Liver (tissue), 9 donors: ENCODE results near the gene BAAT. TPM values are rescaled to one million over a fixed set of nuclear protein-coding genes. Genes with fewer than 3 reads are reported as not detected.

ENCODE experiments used
- DNase-seq: peaks from one replicate; pipeline ENCODE4 v3.0.0-alpha.2; 2017; ENCODE audit warnings: low spot score
- H3K27ac ChIP-seq, 2 donors: one replicate each; pipeline ENCODE4 v1.7.0; 2013; ENCODE audit warnings: inconsistent platforms in 2 of 2, low read length in 2 of 2, control low read depth in 1 of 2, low read depth in 1 of 2, mild to moderate bottlenecking in 1 of 2
- H3K27me3 ChIP-seq, 4 donors: one replicate each; pipeline versions ENCODE4 v1.6.1 to v1.7.0; 2013; ENCODE audit warnings: low read length in 3 of 4, inconsistent platforms in 1 of 4, mild to moderate bottlenecking in 1 of 4, moderate library complexity in 1 of 4; ENCODE audit not compliant: control insufficient read depth in 4 of 4, insufficient read depth in 4 of 4
- H3K36me3 ChIP-seq, 4 donors: one replicate each; pipeline versions ENCODE4 v1.6.1 to v1.7.0; 2013; ENCODE audit warnings: low read length in 3 of 4, mild to moderate bottlenecking in 3 of 4, low read depth in 1 of 4, moderate library complexity in 1 of 4; ENCODE audit not compliant: control insufficient read depth in 4 of 4, insufficient read depth in 3 of 4
- H3K4me1 ChIP-seq, 4 donors: one replicate each; pipeline versions ENCODE4 v1.6.1 to v1.7.0; 2013; ENCODE audit warnings: low read length in 3 of 4, mild to moderate bottlenecking in 3 of 4, moderate library complexity in 1 of 4; ENCODE audit not compliant: control insufficient read depth in 4 of 4, insufficient read depth in 4 of 4
- H3K4me3 ChIP-seq, 3 donors: one replicate each; pipeline versions ENCODE4 v1.6.1 to v1.7.0; 2013; ENCODE audit warnings: low read length in 3 of 3, control low read depth in 1 of 3, low read depth in 1 of 3, mild to moderate bottlenecking in 1 of 3
- H3K9ac ChIP-seq, 2 donors: one replicate each; pipeline ENCODE4 v1.7.0; 2013; ENCODE audit warnings: low read length in 2 of 2, mild to moderate bottlenecking in 2 of 2, moderate library complexity in 2 of 2, control low read depth in 1 of 2, low read depth in 1 of 2
- H3K9me3 ChIP-seq, 4 donors: one replicate each; pipeline versions ENCODE4 v1.6.1 to v1.7.0; 2013; ENCODE audit warnings: low read length in 3 of 4; ENCODE audit not compliant: control insufficient read depth in 4 of 4
- ATF3 ChIP-seq: IDR thresholded peaks from 2 replicates; pipeline ENCODE4 v1.6.1; 2016; ENCODE audit warnings: antibody characterized with exemption
- CTCF ChIP-seq: fragments of 150-350 bp; IDR thresholded peaks from 2 replicates; pipeline ENCODE4 v1.5.1; 2017; ENCODE audit warnings: improper control_type of control experiment, low read depth, low read length; ENCODE audit not compliant: missing input control
- FOXA1 ChIP-seq: IDR thresholded peaks from 2 replicates; pipeline ENCODE4 v1.6.1; 2016; ENCODE audit warnings: antibody characterized with exemption
- GABPA ChIP-seq, 2 donors: IDR thresholded peaks in 1 of 2; conservative IDR thresholded peaks in 1 of 2; 2 replicates each; pipeline ENCODE4 v1.6.1; 2016; ENCODE audit warnings: antibody characterized with exemption in 2 of 2, mild to moderate bottlenecking in 1 of 2, moderate library complexity in 1 of 2
- HNF4A ChIP-seq, 2 donors: conservative IDR thresholded peaks; 2 replicates each; pipeline ENCODE4 v1.6.1; 2016; ENCODE audit warnings: antibody characterized with exemption in 2 of 2, mild to moderate bottlenecking in 2 of 2
- HNF4G ChIP-seq: IDR thresholded peaks from 2 replicates; pipeline ENCODE4 v1.6.1; 2016; ENCODE audit warnings: antibody characterized with exemption
- NR2F2 ChIP-seq: IDR thresholded peaks from 2 replicates; pipeline ENCODE4 v1.6.1; 2016; ENCODE audit warnings: antibody characterized with exemption
- SP1 ChIP-seq: IDR thresholded peaks from 2 replicates; pipeline ENCODE4 v1.6.1; 2018; ENCODE audit warnings: antibody characterized with exemption, mild to moderate bottlenecking
- TAF1 ChIP-seq: conservative IDR thresholded peaks from 2 replicates; pipeline ENCODE4 v1.6.1; 2016; ENCODE audit warnings: antibody characterized with exemption, mild to moderate bottlenecking
- YY1 ChIP-seq: IDR thresholded peaks from 2 replicates; pipeline ENCODE4 v1.6.1; 2016; ENCODE audit warnings: antibody characterized with exemption, mild to moderate bottlenecking
- ZBTB33 ChIP-seq: IDR thresholded peaks from 2 replicates; pipeline ENCODE4 v1.6.1; 2016; ENCODE audit warnings: antibody characterized with exemption
- WGBS: extraction: QIAGEN DNeasy Blood & Tissue Kit; methylation state at CpG from one replicate; pipeline ENCODE4 v1.1.7; 2013; 5-methylcytosine and 5-hydroxymethylcytosine counted together
- polyA plus RNA-seq, 2 donors: library from polyadenylated mRNA; stranded (reverse) in 1 of 2; unstranded in 1 of 2; fragments of 200-250 nt in 1 of 2; fragments of >200 nt in 1 of 2; fragmentation: Nextera tagmentation in 1 of 2; extraction: Ambion mirVana in 1 of 2; gene quantifications; one replicate each; pipeline versions ENCODE4 v1.2.1 to v1.2.3, GENCODE V29; 2013 to 2015
- total RNA-seq, 2 donors: library from RNA; depleted of rRNA; stranded (reverse); fragments of >200 nt; gene quantifications; one replicate each; pipeline ENCODE4 v1.2.3, GENCODE V29; 2014
- TF ChIP-seq, protein P1 (sequence below): IDR thresholded peaks from 2 replicates; pipeline ENCODE4 v1.6.1; 2016; ENCODE audit warnings: antibody characterized with exemption
- donor health status: healthy.
- donor health status: healthy.
- donor health status: healthy.
- donor health status: healthy.
- donor health status: healthy.

The BAAT gene
- total and polyA plus RNA-seq, 4 donors: 31.9 to 275 (median 151) TPM

GRCh38 chr9:101356619-101357018, 28.2 kb downstream of the BAAT start:
- peaks cover 0 to 7% (median 3%) of the 10 kb centered on the region in 4 donors for H3K36me3 ChIP-seq
- WGBS: 4% methylated on average over 1 of the region's 1 CpG
- no peak for TF ChIP-seq FOXA1
- TF ChIP-seq HNF4G: no peak
- DNase-seq: no peak
- no peaks in the 10 kb centered on the region for H3K27me3 ChIP-seq
- no peaks in the 10 kb centered on the region for H3K9me3 ChIP-seq
- H3K9ac ChIP-seq: no peak overlapping the region
- no peak overlapping the region for H3K4me3 ChIP-seq
- H3K27ac ChIP-seq: peak overlapping the region in 1 of 2 donors; percentile 68
- H3K4me1 ChIP-seq: peaks cover 9 to 36% (median 13%) of the 10 kb centered on the region in 4 donors

DNA sequence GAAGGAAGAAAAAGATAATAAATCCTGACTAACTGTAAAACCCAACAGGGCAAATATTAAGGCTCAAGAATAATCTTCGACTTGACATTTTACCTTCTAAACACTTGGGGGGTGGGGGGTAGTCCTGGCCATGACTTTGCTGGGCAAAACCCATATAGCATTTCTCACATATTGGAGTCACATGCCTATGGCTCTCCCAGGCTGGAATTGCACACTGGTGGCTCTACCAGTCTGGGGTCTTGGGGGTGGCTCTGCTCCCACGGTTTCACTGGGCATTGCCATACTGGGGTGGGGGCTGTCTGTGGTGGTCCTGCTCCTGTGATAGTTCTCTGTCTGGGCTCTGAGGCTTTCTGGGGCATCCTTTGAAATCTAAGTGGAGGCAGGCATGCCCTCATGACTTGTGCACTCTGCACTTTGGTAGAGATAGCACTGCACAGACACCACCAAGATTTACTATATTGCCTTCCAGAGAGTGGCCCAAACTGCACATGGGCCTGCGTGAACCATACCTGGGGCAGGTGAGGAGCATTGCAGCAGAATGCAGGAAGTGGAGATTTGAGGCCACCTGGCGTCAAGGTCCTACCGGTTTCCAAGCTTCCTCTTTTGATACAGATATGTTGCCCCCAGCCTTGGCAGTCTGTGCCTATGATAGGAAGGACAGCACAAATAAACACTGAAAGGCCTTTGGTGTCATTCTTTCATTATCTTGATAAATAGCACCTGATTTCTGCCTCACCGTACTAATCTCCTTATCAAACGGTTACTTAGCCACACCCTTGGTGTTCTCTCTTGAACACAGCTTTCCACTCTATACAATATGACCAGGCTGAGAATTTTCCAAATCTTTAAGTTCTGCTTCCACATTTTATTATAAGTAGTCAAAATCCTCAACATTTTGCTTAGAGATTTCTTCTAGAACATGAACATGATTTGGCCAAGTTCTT, 29.8 kb downstream of the BAAT start:
- Histone ChIP-seq H3K27me3 (no peaks in the 10 kb centered on the region), H3K9ac (no peak overlapping the region), H3K4me1 (peaks cover 10 to 45% (median 18%) of the 10 kb centered on the region in 4 donors), H3K9me3 (no peaks in the 10 kb centered on the region), H3K36me3 (peaks cover 0 to 1% (median 0%) of the 10 kb centered on the region in 4 donors), H3K27ac (peak overlapping the region; percentile 80 to 82), H3K4me3 (no peak overlapping the region)
- TF ChIP-seq ZBTB33: no peak
- TF ChIP-seq CTCF: no peak
- no peak for TF ChIP-seq YY1
- TF ChIP-seq NR2F2: no peak
- TF ChIP-seq TAF1: no peak
- TF ChIP-seq HNF4G: no peak
- TF ChIP-seq, protein P1, sequence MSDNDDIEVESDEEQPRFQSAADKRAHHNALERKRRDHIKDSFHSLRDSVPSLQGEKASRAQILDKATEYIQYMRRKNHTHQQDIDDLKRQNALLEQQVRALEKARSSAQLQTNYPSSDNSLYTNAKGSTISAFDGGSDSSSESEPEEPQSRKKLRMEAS: no peak
- no peak for TF ChIP-seq GABPA (IDR thresholded peaks at IDR 0.05 in 1 of 2, conservative IDR thresholded peaks at IDR 0.05 in 1 of 2)
- no peak for TF ChIP-seq SP1
- TF ChIP-seq FOXA1: peak; percentile 0
- TF ChIP-seq HNF4A (conservative IDR thresholded peaks at IDR 0.05): peak in 1 of 2 donors; percentile 16
- no peak for TF ChIP-seq ATF3
- WGBS: 58% methylated on average over 7 of the region's 7 CpGs
- no peak for DNase-seq
